Fibroblast of lung (primary cell): ENCODE results near the gene ASTN1. TPM values are rescaled to one million over a fixed set of nuclear protein-coding genes. Genes with fewer than 3 reads are reported as not detected.

Source experiments
- DNase-seq, 2 donors: peaks; one replicate each; pipeline versions ENCODE4 v3.0.0 to v3.0.0-alpha.2; 2010; ENCODE audit warnings: low read depth in 2 of 2
- H2AFZ ChIP-seq: 2 replicates; pipeline ENCODE4 v1.5.1; 2012; ENCODE audit warnings: low read length, control low read depth, inconsistent platforms
- H3K27ac ChIP-seq: 2 replicates; pipeline ENCODE4 v1.5.1; 2011; ENCODE audit warnings: low read length, control low read depth; ENCODE audit not compliant: insufficient read depth
- H3K27me3 ChIP-seq: 2 replicates; pipeline ENCODE4 v1.5.1; 2011; ENCODE audit warnings: mild to moderate bottlenecking, low read length; ENCODE audit not compliant: control insufficient read depth, insufficient read depth
- H3K36me3 ChIP-seq: 2 replicates; pipeline ENCODE4 v1.5.1; 2011; ENCODE audit warnings: low read length; ENCODE audit not compliant: control insufficient read depth, insufficient read depth
- H3K4me1 ChIP-seq: 2 replicates; pipeline ENCODE4 v1.5.1; 2011; ENCODE audit warnings: low read length; ENCODE audit not compliant: control insufficient read depth, insufficient read depth; ENCODE audit errors: extremely low read depth
- H3K4me2 ChIP-seq: 2 replicates; pipeline ENCODE4 v1.5.1; 2011; ENCODE audit warnings: low read length, control low read depth; ENCODE audit not compliant: insufficient read depth; ENCODE audit errors: extremely low read depth
- H3K4me3 ChIP-seq, 4 experiments: fragments of 200-600 bp in 1 of 4; sonication (generic) in 1 of 4; replicated peaks in 1 of 4; 2 replicates each; pipeline ENCODE4 v1.5.1; 2011 to 2016; ENCODE audit warnings: low read length in 4 of 4, low read depth in 3 of 4, mild to moderate bottlenecking in 3 of 4, control low read depth in 2 of 4, inconsistent platforms in 1 of 4, mixed read lengths in 1 of 4; ENCODE audit not compliant: insufficient read depth in 1 of 4; ENCODE audit errors: control extremely low read depth in 1 of 4
- H3K79me2 ChIP-seq: 2 replicates; pipeline ENCODE4 v1.5.1; 2012; ENCODE audit warnings: mild to moderate bottlenecking, low read length, inconsistent platforms; ENCODE audit not compliant: control insufficient read depth, insufficient read depth
- H3K9ac ChIP-seq: 2 replicates; pipeline ENCODE4 v1.5.1; 2011; ENCODE audit warnings: mild to moderate bottlenecking, low read length, control low read depth; ENCODE audit not compliant: insufficient read depth
- H3K9me3 ChIP-seq: 2 replicates; pipeline ENCODE4 v1.5.1; 2012; ENCODE audit warnings: low read depth, low read length; ENCODE audit not compliant: control insufficient read depth, insufficient read depth
- H4K20me1 ChIP-seq: 2 replicates; pipeline ENCODE4 v1.5.1; 2011; ENCODE audit warnings: low read length; ENCODE audit not compliant: control insufficient read depth, insufficient read depth; ENCODE audit errors: extremely low read depth
- CTCF ChIP-seq, 2 donors: IDR thresholded peaks in 1 of 2; conservative IDR thresholded peaks in 1 of 2; 1 replicate in 1 of 2; 2 replicates in 1 of 2; pipeline ENCODE4 v1.5.1; 2011 to 2012; ENCODE audit warnings: low read length in 2 of 2, control low read depth in 1 of 2, inconsistent platforms in 1 of 2, low read depth in 1 of 2, mild to moderate bottlenecking in 1 of 2
- EZH2 ChIP-seq: IDR thresholded peaks from 2 replicates; pipeline ENCODE4 v1.5.1; 2012; ENCODE audit warnings: low read length, control low read depth, mild to moderate bottlenecking; ENCODE audit errors: missing control alignments
- polyA plus RNA-seq, 2 donors: library from polyadenylated mRNA; depleted of rRNA in 1 of 2; stranded (reverse) in 1 of 2; unstranded in 1 of 2; fragments of >200 nt; gene quantifications; 2 replicates each; pipeline ENCODE4 v1.2.1, GENCODE V29; 2011 to 2012; ENCODE audit warnings: missing spikeins in 1 of 2
- total RNA-seq: library from RNA; depleted of rRNA; stranded (reverse); fragments of >200 nt; gene quantifications from 2 replicates; pipeline ENCODE4 v1.2.1, GENCODE V29; 2014

ASTN1 gene
- total and polyA plus RNA-seq, 2 donors (not counting 1 experiment from before 2014, with no cell fraction given) = 0.06 to 0.17 TPM

GRCh38 chr1:176925223-176925622 lies 239.3 kb downstream of the ASTN1 start:
- no peaks in the 10 kb centered on the region for H3K79me2 ChIP-seq
- H2AFZ ChIP-seq = no peak overlapping the region
- no peaks in the 10 kb centered on the region for H3K36me3 ChIP-seq
- H3K4me2 ChIP-seq = no peak overlapping the region
- no peak for DNase-seq
- H3K9ac ChIP-seq = no peak overlapping the region
- H3K4me3 ChIP-seq = no peak overlapping the region
- no peak for TF ChIP-seq EZH2
- no peaks in the 10 kb centered on the region for H3K9me3 ChIP-seq
- no peaks in the 10 kb centered on the region for H4K20me1 ChIP-seq
- no peaks in the 10 kb centered on the region for H3K27me3 ChIP-seq
- no peaks in the 10 kb centered on the region for H3K4me1 ChIP-seq
- H3K27ac ChIP-seq = no peak overlapping the region

- TF ChIP-seq EZH2 = no peak
- DNase-seq = no peak
- Histone ChIP-seq H3K79me2 (no peaks in the 10 kb centered on the region), H4K20me1 (no peaks in the 10 kb centered on the region), H3K36me3 (no peaks in the 10 kb centered on the region), H3K27me3 (no peaks in the 10 kb centered on the region), H3K4me3 (no peak overlapping the region), H3K4me2 (no peak overlapping the region), H3K9me3 (no peaks in the 10 kb centered on the region), H3K27ac (no peak overlapping the region), H3K4me1 (no peaks in the 10 kb centered on the region), H3K9ac (no peak overlapping the region), H2AFZ (no peak overlapping the region)
These were observed 241.2 kb downstream of the ASTN1 start for GRCh38 chr1:176923283-176923682.

- no peaks in the 10 kb centered on the region for H3K9me3 ChIP-seq
- H4K20me1 ChIP-seq = no peaks in the 10 kb centered on the region
- H3K36me3 ChIP-seq = no peaks in the 10 kb centered on the region
- peak in 1 of 2 donors; percentile 5 for DNase-seq
- no peak overlapping the region for H3K9ac ChIP-seq
- no peak overlapping the region for H3K4me3 ChIP-seq
- no peak overlapping the region for H3K4me2 ChIP-seq
- H3K27me3 ChIP-seq = no peaks in the 10 kb centered on the region
- H3K79me2 ChIP-seq = no peaks in the 10 kb centered on the region
- no peak for TF ChIP-seq EZH2
- TF ChIP-seq CTCF (conservative IDR thresholded peaks at IDR 0.05 in 1 of 2, IDR thresholded peaks at IDR 0.05 in 1 of 2; ENCODE audit: low read depth in 1 of 2, low read length in 2 of 2) = no peak
- no peak overlapping the region for H3K27ac ChIP-seq
- no peak overlapping the region for H2AFZ ChIP-seq
- H3K4me1 ChIP-seq = no peaks in the 10 kb centered on the region
These were observed 244.8 kb downstream of the ASTN1 start for GRCh38 chr1:176919386-176920378.

GRCh38 chr1:176905648-176906047 lies 258.9 kb downstream of the ASTN1 start:
- Histone ChIP-seq H2AFZ (no peak overlapping the region), H3K9ac (no peak overlapping the region), H3K27ac (no peak overlapping the region), H3K27me3 (no peaks in the 10 kb centered on the region), H3K79me2 (no peaks in the 10 kb centered on the region), H3K4me1 (no peaks in the 10 kb centered on the region), H3K4me2 (no peak overlapping the region), H4K20me1 (no peaks in the 10 kb centered on the region), H3K4me3 (no peak overlapping the region), H3K36me3 (no peaks in the 10 kb centered on the region), H3K9me3 (no peaks in the 10 kb centered on the region)
- TF ChIP-seq CTCF (conservative IDR thresholded peaks at IDR 0.05 in 1 of 2, IDR thresholded peaks at IDR 0.05 in 1 of 2; ENCODE audit: low read depth in 1 of 2, low read length in 2 of 2) (no peak), EZH2 (no peak)
- DNase-seq = no peak
